AG10803 (cell line): ENCODE measurements around the gene ST6GALNAC6.

Experiments
- DNase-seq: peaks from one replicate; pipeline ENCODE4 v3.0.0; 2010; ENCODE audit warnings: low read depth
- H3K4me3 ChIP-seq: 2 replicates; pipeline ENCODE4 v1.5.1; 2011; ENCODE audit warnings: mild to moderate bottlenecking, low read length, control low read depth
- TF ChIP-seq, protein P1 (sequence below): conservative IDR thresholded peaks from 2 replicates; pipeline ENCODE4 v1.5.1; 2011; ENCODE audit warnings: mild to moderate bottlenecking, low read length, control low read depth, inconsistent platforms

Gene ST6GALNAC6

DNA sequence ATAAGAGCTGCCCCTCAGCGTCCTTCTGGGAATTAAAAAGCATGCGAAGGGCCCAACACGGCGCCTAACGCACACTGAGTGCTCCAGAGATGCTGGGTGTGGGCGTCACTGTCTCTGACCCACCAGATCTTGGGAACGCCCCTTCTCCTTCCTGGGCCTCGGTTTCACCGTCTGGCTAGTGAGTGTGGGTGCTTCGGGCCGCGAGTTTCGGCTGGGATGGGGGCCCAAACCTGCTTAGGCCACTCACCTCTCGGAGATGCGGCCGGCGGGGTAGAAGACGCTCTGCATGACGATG lies 27.4 kb upstream of the ST6GALNAC6 start:
- no peak for DNase-seq
- H3K4me3 ChIP-seq: peak overlapping the region; percentile 34
- TF ChIP-seq, protein P1, sequence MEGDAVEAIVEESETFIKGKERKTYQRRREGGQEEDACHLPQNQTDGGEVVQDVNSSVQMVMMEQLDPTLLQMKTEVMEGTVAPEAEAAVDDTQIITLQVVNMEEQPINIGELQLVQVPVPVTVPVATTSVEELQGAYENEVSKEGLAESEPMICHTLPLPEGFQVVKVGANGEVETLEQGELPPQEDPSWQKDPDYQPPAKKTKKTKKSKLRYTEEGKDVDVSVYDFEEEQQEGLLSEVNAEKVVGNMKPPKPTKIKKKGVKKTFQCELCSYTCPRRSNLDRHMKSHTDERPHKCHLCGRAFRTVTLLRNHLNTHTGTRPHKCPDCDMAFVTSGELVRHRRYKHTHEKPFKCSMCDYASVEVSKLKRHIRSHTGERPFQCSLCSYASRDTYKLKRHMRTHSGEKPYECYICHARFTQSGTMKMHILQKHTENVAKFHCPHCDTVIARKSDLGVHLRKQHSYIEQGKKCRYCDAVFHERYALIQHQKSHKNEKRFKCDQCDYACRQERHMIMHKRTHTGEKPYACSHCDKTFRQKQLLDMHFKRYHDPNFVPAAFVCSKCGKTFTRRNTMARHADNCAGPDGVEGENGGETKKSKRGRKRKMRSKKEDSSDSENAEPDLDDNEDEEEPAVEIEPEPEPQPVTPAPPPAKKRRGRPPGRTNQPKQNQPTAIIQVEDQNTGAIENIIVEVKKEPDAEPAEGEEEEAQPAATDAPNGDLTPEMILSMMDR: no peak

- TF ChIP-seq, protein P1: no peak
- DNase-seq: no peak
- H3K4me3 ChIP-seq: no peak overlapping the region
Observed at GRCh38 chr9:127925959-127926905, 26.8 kb upstream of the ST6GALNAC6 start.

DNA sequence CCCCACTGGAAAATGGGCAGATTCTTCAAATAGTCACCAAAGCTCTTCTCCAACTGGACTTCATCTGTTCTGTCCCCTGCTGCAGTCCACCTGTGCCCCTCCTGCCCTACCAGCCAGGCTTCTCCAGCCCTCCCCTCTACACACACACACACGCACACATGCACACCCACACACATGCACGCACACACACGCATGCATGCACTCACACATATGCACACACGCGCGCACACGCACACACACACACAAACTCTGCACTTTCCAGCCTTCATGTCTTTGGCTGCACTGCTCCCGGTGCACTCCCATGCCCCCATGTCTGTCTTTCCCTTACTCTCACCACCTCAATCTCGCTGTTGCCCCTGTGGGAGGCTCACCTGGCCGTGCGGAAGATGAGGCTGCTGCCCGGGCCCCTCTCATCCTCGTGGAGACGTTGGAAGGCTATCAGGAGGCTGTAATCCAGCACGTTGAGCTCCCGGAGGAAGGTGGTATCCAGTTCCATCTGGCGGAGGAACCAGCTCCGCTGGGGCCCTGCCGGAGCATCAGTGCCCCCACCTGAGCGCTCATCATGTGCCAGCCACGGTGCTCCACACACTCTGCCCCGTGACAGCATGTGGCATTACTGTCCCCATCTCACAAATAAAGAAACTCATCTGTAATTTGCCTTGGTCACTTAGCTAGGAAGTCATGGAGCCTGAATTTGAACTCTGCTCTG lies 25.5 kb upstream of the ST6GALNAC6 start:
- TF ChIP-seq, protein P1: no peak
- no peak overlapping the region for H3K4me3 ChIP-seq
- DNase-seq: no peak

DNA sequence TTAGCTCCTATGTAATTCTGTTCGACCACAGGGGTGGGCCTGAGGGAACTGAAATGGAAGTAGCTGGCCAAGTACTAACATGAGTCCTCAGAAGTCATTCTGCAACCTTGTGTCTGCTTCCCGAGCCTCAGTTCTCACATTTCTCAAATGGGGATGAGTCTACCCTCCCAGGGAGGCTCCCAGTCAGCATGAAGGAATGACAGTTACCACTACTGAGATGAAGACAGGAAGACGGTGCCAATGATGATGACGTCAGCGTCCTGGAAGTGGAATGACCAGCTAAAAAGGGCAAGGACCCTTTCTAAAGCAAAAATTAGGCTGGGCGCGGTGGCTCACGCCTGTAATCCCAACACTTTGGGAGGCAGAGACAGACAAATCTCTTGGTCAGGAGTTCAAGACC lies 24.4 kb upstream of the ST6GALNAC6 start:
- TF ChIP-seq, protein P1: no peak
- peak; percentile 96 for DNase-seq
- no peak overlapping the region for H3K4me3 ChIP-seq

DNA sequence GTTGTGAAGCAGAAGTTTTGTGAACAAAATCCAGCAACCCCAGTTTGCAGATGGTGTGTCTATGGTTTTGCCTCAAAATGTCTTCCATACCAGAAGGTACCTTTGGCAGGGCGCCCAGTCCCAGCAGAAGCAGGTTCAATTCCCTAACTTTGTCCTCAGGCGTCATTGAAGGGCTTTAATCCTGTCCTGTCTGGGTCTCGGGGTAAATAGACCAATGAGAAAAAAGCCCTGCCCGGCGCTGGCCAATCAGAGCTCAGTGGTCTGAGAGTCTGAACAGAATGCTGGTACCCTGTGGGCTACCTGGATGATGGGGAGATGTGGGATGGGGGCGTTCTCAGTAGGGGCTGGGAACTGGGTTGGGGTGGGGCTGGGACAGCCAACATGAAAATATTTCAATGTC lies 23.6 kb upstream of the ST6GALNAC6 start:
- TF ChIP-seq, protein P1: no peak

GRCh38 chr9:127921557-127922120 lies 22.2 kb upstream of the ST6GALNAC6 start:
- peak overlapping the region; percentile 51 for H3K4me3 ChIP-seq
- TF ChIP-seq, protein P1: peak; percentile 77
- DNase-seq: no peak

More for the DNA sequence above, 23.6 kb upstream of the ST6GALNAC6 start:
- H3K4me3 ChIP-seq: no peak overlapping the region
- DNase-seq: no peak
